Endometrium (tissue), 2 donors: Measurements from ENCODE around the gene FCGBP.
"Not testable (repeated sequence)": the region's sequence is repeated elsewhere in the genome, so short reads cannot be mapped to it uniquely, and the experiment has no call there.

ENCODE experiments used
- FAIRE-seq: peaks from 2 replicates; lab custom pipeline; 2012; peaks lifted over from hg19 to GRCh38; lab: Jason Lieb, UNC
- donor health status: control.
- donor health status: control.

Gene FCGBP

GRCh38 chr19:39917561-39918182, 16.8 kb downstream of the FCGBP start:
- FAIRE-seq, result no peak

DNA sequence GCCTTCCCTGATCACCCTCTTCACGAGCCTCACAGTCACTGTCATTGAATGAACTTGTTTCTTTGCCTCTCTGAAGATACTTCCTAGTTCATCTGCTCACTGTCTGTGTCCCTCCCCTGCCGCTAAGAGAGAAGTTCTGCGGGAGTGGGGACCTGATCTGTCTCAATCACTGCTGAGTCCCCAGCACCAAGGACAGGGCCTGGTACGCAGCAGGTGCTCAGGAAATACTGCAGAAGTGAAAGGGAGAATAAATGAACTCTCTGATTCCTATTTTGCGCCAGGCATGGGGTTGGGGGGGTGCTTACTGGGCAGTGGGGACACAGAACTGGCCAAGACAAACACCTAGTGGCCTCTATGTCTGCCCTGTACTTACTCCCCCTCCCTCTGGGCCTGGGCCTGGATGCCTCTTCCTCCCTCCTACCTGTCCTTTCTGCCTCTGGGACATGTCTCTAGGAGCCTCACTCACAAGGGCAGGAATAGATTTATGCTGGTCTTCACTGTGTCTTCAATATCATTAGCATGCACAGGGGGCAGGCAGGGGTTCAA, 17.5 kb downstream of the FCGBP start:
- FAIRE-seq, result no peak

DNA sequence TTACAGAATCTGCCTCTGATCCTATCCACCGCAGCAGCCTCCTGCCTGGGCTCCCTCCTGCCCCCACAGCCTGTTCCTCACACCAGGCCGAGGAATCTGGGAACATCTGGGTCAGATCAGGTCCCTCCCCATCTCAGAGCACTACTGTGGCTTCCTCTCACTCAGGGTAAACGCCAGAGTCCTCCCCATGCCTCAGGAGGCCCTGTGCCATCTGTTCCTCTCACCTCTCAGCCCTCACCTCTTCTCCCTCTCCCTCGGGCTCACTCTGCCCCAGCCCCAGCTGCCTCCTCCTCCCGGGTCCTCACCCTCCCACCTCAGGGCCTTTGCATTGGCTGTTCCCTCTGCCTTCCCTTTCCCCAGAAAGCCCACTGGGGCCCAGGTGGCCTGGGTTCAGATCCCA, 18.2 kb downstream of the FCGBP start:
- no peak for FAIRE-seq

DNA sequence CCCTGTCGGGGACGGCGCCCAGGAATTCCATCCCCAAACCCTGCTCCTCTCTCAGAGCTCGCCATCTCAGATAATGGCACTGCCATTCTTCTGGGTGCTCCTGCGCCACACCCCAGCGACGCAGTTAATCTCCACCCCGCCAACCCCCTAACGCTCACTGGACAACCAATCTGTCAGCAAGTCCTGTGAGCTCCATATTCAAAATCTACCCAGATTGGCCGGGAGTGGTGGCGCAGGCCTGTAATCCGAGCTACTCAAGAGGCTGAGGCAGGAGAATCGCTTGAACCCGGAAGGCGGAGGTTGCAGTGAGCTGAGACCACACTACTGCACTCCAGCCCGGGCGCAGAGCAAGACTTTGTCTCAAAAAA, 18.6 kb downstream of the FCGBP start:
- no peak for FAIRE-seq

DNA sequence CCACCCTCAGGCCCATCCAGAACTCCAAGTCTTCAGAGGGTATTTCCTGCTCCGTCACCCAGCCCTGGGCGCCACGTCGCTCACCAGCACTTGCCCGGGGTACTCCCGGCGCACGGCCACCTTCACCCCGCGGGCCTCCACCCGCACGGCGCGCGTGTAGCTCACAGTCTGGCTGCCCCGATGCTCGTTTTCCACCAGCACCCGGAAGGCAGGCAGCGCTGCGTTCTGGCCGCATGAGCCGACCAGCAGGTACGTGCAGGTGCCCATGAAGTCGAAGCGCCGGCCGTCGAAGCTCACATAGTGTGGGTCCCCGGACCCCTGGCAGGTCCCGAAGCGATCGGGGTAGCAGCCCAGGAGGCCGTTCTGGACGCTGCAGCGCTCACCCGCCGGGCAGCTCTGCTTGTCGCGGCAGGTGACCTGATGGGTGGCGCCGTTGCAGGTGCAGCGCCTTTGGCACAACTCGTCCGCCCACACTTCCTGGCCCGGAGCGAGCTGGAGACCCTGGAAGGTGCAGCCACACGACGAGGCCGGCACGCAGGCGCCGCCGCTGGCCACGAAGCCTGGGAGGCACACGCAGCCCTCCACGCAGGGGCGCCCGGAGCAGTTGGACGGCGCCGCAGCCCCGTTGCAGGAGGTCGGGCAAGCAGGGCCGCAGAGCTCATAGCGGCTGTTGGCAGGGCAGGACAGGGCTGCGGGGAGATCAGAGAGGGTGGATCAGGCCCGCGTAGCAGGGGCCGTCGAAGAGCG, 19.2 kb downstream of the FCGBP start:
- FAIRE-seq, result no peak

DNA sequence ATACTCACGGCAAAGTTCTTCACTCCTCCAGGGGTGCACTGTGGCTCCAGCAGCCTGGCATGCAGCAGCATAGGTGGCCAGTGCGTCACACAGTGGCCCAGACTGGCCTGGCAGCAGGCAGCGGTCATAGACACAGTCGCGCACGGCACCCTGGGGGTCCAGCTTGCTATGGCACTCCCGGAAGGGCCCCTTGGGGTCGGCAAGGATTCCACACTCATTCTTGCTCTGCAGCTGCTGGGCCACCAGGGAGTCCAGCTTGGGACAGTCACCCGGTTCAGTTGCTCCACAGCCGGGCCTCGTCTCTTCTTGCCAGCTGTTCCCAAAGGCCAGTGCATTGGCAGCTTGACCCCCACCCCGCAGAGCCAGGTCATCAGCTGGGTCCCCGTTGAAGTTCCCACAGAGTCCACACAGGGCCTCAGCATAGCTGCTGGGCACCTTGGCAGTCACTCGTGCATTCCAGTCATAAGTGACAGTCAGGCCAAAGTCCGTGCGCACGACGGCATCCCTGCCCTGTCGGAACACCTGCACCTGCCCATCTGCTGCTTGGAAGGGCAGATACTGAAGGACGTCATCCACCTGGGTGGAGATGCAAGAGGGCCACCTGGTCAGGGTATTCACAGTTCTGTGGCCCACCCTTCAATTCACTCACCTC, 20.6 kb downstream of the FCGBP start:
- no peak for FAIRE-seq

DNA sequence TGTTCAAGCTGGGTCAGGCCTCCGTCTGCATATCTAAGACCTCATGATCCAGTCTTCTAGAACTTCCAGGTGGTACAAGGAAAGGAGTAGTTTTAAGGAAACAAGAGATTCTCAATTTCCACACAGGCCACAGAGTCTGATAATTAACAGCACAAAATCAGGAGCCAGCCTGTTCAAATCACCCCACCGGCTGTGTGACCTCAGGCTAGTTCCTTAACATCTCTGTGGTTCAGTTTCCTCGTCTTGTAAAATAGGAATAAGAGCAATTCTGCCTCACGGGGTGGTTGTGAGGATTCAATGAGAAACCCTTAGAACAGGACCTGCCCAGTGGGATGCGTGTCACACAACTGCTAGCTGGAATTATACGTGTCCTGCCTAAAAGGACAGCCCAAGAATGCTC, 25.6 kb downstream of the FCGBP start:
- no peak for FAIRE-seq

- FAIRE-seq, result no peak
Observed at GRCh38 chr19:39906820-39907611, 27.4 kb downstream of the FCGBP start.

DNA sequence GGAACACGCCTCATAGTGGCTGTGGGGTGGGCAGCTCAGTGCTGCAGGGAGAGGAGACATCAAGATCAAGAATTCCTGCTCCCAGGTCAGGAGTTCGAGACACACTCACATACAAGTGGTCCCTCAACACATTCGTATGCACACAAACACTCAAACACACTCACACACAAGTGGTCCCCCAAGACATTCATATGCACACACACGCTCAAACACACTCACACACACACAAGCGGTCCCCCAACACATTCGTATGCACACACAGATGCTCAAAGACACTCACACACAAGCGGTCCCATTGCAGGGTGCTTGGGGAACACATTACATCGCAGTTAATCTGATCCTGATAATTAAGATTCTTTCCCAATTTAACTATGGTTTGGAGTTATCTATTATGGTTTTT, 28.2 kb downstream of the FCGBP start:
- no peak for FAIRE-seq

- not testable (repeated sequence) for FAIRE-seq
Observed at GRCh38 chr19:39903486-39904091, 30.8 kb downstream of the FCGBP start.

DNA sequence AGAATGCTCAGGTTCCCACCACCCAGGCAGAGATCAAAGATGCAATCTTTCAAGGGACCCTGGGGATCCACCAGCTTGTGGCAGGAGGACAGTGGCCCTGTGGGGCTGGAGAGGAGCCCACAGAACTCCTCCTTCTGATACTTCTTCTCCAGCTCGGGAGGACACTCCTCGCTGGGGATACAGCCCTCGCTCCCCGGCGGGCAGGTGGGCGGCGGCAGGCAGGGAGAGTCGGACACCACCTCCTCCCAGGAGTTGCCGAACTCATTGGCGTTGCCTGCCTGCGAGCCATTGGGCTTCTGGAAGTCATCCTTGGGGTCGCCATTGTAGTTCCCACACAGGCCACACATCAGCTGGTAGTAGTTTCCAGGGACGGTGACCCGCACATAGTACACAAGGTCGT, 32.1 kb downstream of the FCGBP start:
- not testable (repeated sequence) for FAIRE-seq

GRCh38 chr19:39901681-39902080, 32.8 kb downstream of the FCGBP start:
- not testable (repeated sequence) for FAIRE-seq

DNA sequence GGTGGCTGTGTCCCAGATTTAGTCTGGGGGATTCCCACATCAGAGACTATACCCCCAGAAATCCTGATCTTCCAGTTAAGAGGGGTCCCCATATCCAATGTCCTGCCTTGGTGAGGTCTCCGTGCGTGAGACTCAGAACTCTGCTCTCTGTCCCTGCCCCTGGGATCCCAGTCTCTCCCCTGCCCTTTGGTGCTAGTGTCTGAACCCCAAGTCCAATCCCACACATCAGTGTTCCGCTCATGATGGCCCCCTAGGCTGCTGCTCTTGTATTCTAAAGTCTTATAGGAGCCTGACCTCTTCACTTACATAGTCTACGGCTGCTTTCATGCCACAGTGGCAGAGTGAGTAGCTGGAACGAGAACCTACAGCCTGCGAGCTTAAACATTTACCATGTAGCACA, 35.6 kb downstream of the FCGBP start:
- not testable (repeated sequence) for FAIRE-seq

DNA sequence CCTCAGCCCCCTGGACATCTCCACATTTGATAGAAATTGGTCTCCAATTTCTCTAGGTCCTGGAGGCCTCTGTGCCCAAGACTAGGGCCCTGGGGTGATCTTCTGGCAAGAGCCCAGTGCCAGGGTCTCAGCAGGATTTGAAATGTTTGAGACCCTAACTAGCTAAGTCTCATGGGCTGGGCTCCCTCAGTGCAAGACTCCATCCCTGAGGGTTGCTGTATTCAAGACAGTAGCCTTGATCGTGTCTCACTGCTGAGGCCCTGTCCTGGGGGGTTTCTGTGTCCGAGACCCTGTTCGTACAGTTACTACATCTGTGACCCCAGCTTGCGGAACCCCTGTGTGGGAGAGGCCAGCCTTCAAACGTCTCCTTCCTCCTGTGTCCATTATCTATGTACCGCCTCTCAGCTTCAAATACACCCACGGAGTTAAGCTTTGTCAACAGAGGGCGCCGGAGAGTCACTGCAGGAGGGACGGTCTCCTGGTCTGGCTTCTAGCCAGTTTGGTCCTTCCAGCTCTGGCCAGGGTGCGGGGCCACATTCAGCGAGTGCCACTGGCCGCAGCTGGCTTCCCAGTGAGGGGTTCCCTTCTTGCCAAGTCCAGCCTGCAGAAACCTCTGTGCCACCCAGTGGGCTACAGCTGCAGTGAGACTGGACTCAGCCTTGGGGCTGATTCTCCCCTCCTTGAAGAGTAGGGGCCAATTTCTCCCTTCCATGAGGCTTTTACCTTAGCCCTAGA, 36.8 kb downstream of the FCGBP start:
- not testable (repeated sequence) for FAIRE-seq

- not testable (repeated sequence) for FAIRE-seq
Observed at GRCh38 chr19:39895096-39895495, 39.3 kb downstream of the FCGBP start.

- FAIRE-seq, result not testable (repeated sequence)
Observed at GRCh38 chr19:39894236-39894606, 40.2 kb downstream of the FCGBP start.

- FAIRE-seq, result not testable (repeated sequence)
Observed at GRCh38 chr19:39893366-39894235, 40.8 kb downstream of the FCGBP start.

DNA sequence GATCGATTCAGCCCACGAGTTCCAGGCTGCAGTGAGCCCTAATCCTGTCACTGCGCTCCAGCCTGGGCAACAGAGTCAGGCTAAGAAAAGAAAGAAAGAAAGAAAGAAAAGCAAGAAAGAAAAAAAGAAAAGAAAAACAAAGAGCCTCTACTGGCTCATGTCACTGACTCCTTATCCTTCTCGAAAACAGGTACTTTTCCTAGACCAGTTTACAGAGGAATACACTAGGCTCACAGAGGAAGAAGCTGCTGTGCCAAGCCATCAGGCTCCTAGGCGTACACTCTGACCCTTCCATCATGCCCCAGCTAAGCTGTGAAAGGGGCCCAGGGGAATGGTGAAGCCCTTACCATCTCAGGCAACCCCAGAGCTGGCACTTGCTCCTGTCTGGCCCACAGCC, 41.9 kb downstream of the FCGBP start:
- FAIRE-seq, result not testable (repeated sequence)

DNA sequence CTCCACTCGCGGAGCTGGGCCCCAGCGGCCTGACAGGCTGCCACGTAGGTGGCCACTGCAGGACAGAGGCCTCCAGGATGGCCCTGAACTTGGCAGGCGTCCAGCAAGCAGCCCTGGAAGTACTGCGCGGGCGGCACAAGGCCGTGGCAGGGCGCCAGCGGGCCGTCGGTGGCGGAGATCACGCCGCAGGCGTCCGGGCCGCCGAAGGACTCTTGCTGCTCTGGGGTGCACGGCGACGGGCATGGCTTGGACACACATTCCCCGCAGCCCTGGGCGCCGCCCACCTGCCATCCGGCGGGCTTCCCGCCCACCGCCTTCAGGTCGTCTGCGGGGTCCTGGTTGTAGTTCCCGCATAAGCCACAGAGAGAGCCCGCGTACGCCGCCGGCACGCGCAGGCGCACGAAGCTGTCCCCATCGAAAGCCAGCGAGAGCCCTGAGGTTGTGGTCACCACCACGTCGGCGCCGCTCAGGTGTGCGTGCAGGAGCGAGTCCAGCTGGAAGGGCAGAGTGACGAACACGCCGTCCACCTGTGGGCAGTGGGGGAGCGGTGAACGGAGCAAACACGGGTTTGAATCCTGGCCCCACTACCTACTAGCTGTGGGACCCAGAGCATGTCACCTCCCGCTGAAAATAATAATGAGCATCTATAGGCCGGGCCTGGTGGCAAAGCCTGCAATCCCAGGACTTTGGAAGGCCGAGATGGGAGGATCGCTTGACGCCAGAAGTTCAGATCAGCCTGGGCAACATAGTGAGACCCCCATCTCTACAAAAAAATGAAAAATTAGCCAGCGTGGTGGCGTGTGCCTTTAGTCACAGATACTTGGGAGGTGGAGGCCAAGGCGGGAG, 42.6 kb downstream of the FCGBP start:
- not testable (repeated sequence) for FAIRE-seq
